ENCODE data around the gene KDM4C. TPM values are rescaled to one million over a fixed set of nuclear protein-coding genes. Genes with fewer than 3 reads are reported as not detected.

Gene KDM4C
- total RNA-seq, 2 donors from 2014 or later, result 11.0 to 11.9 TPM

DNA sequence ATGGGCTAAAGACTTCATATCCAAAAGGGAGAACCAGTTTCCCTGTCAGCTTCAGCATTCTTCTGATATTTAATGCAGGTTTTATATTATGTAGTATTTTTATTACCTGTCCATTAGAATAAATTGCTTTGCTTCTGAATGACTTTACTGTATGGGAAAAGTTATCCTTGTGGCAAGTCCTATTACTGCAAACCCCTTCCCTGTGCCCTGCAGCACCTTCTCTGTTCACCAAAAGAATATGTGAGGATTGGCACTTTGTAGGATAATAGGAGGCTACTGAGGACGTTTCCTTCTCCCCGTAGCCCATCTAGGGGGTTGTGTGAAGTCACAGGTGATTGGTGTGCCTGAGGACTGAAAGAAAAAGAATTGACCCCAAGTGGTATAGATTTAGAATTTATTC lies 296.1 kb downstream of the KDM4C start:
- no peaks in the 10 kb centered on the region for H3K36me3 ChIP-seq
- peaks cover 0 to 5% of the 10 kb centered on the region in 2 donors for H3K4me1 ChIP-seq
- no peak for TF ChIP-seq CTCF (IDR thresholded peaks at IDR 0.05)
- H3K9me3 ChIP-seq, result no peaks in the 10 kb centered on the region
- H3K4me3 ChIP-seq, result no peak overlapping the region
- no peaks in the 10 kb centered on the region for H3K27me3 ChIP-seq
- DNase-seq (ENCODE audit: low spot score), result no peak
- H3K27ac ChIP-seq, result no peak overlapping the region

DNA sequence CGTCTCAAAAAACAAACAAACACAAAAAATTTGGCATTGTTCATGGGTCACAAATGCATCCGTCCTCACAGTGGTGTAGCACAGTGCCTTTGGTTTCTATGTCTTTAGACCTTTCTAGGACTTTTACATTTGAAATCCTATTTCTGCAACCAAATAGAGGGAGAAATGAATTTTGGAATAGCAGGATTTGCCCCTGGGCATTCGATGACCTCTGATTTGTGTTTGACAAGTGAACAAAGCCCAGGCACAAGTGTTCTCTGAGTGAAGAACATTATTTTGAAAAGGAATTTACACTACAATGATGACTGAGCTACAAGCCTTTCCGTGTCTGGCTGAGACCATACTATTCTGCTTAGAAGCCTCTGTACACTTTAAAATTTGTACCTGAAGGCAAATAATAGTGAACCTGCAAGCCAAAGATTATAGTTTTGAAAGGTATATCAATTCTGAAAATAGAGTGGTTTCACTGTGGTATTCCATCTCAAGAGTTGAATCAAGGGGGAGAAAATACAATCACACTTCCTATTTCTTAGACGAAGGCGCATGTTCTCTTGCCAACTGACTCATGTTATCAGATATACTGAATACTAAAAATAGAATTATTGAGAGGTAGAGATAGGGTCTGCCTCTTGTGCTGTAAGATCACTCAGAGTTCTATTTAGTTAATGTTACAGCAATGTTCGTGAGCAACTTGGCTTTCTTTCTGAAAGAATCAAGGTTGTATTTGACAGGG lies 297.6 kb downstream of the KDM4C start:
- Histone ChIP-seq H3K27me3 (no peaks in the 10 kb centered on the region), H3K36me3 (no peaks in the 10 kb centered on the region), H3K4me3 (no peak overlapping the region), H3K9me3 (no peaks in the 10 kb centered on the region), H3K4me1 (peaks cover 0 to 5% of the 10 kb centered on the region in 2 donors), H3K27ac (no peak overlapping the region)
- no peak for DNase-seq (ENCODE audit: low spot score)
- TF ChIP-seq CTCF (IDR thresholded peaks at IDR 0.05), result no peak

- no peak for TF ChIP-seq CTCF (IDR thresholded peaks at IDR 0.05)
- DNase-seq (ENCODE audit: low spot score), result no peak
- Histone ChIP-seq H3K4me1 (peaks cover 0 to 5% of the 10 kb centered on the region in 2 donors), H3K9me3 (no peaks in the 10 kb centered on the region), H3K27me3 (no peaks in the 10 kb centered on the region), H3K27ac (no peak overlapping the region), H3K36me3 (no peaks in the 10 kb centered on the region), H3K4me3 (no peak overlapping the region)
These were observed 298.5 kb downstream of the KDM4C start for GRCh38 chr9:7056254-7056653.

DNA sequence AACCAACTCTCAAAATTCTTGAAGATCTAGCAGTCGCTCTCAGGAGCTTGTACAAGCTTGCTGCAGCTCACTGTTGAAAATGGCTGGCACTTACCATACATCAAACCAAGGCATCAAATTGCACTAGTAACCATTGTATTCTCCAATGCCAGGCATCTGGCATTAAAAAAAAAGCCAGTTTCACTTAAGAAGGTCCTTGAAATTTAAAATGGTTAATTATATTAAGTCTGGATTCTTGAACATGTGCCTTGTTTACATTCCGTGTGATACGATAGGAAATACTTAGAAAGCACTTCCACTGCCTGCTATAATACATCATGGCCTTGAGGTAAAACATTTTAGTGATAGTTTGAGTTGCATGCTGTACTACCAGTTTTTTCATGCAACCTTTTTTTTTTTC lies 300.7 kb downstream of the KDM4C start:
- H3K4me3 ChIP-seq, result no peak overlapping the region
- no peak overlapping the region for H3K27ac ChIP-seq
- H3K36me3 ChIP-seq, result no peaks in the 10 kb centered on the region
- no peaks in the 10 kb centered on the region for H3K27me3 ChIP-seq
- no peaks in the 10 kb centered on the region for H3K9me3 ChIP-seq
- H3K4me1 ChIP-seq, result peaks cover 0 to 5% of the 10 kb centered on the region in 2 donors
- no peak for DNase-seq (ENCODE audit: low spot score)
- no peak for TF ChIP-seq CTCF (IDR thresholded peaks at IDR 0.05)

GRCh38 chr9:7067169-7067568 lies 309.4 kb downstream of the KDM4C start:
- H3K9me3 ChIP-seq, result no peaks in the 10 kb centered on the region
- DNase-seq (ENCODE audit: low spot score), result no peak
- no peaks in the 10 kb centered on the region for H3K4me1 ChIP-seq
- H3K36me3 ChIP-seq, result no peaks in the 10 kb centered on the region
- no peak overlapping the region for H3K27ac ChIP-seq
- TF ChIP-seq CTCF (IDR thresholded peaks at IDR 0.05), result no peak
- H3K27me3 ChIP-seq, result no peaks in the 10 kb centered on the region
- H3K4me3 ChIP-seq, result no peak overlapping the region

DNA sequence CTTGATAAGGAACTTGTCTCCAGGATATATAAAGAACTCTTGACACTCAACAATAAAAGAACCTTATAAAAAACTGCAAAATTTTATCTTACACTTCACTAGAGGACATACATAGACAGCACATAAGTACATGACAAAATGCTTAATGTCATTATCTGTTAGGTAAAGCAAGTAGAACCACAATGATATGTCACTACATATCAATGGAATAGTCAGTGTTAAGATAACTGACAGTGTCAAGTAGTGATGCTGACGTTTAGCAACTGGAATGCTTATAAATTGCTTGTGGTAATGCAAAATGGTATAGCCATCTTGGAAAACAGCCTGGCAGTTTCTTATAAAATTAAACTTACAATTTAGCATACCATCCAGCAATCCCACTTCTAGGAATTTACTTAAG lies 314.1 kb downstream of the KDM4C start:
- Histone ChIP-seq H3K4me3 (no peak overlapping the region), H3K9me3 (no peaks in the 10 kb centered on the region), H3K36me3 (no peaks in the 10 kb centered on the region), H3K27ac (no peak overlapping the region), H3K4me1 (no peaks in the 10 kb centered on the region), H3K27me3 (no peaks in the 10 kb centered on the region)
- no peak for TF ChIP-seq CTCF (IDR thresholded peaks at IDR 0.05)
- DNase-seq (ENCODE audit: low spot score), result no peak
